ENCODE results near the gene ARID4B. TPM values are rescaled to one million over a fixed set of nuclear protein-coding genes. Genes with fewer than 3 reads are reported as not detected.

ARID4B gene
- total and polyA plus RNA-seq, 2 of the 13 experiments (the other 11 are each of a cell fraction or from before 2014, with no cell fraction given) = 9.7 to 24.6 TPM

DNA sequence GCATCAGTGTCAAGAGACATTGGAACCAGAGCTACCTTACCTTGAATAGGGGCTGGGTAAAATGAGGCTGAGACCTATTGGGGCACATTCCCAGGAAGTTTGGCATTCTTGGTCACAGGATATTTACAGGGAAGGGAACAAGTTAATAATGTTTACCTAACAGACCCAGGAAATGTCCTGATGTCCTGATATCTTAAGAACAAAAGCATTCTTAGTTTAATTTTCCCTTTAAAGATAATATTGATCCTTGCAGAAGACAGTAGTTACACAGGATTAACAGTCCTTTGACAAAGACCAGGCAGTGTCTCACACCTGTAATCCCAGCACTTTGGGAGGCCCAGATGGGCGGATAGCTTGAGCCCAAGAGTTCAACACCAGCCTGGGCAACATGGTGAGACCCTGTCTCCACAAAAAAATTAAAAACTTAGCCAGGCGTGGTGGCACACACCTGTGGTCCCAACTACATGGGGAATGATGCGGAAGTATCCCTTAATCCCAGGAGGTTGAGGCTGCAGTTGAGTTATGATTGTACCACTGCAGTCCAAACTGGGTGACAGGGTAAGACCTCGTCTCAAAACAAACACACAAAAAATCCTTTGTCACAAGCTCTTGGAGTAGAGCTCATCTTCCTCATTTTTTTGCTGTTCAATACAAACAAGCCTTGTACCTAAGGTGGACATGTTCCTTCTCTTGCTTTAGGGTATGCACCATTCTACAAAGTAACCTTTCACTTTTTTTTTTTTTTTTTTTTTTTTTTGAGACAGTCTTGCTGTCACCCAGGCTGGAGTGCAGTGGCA lies 198.0 kb downstream of the ARID4B start (continued):
- TF ChIP-seq, protein P1, sequence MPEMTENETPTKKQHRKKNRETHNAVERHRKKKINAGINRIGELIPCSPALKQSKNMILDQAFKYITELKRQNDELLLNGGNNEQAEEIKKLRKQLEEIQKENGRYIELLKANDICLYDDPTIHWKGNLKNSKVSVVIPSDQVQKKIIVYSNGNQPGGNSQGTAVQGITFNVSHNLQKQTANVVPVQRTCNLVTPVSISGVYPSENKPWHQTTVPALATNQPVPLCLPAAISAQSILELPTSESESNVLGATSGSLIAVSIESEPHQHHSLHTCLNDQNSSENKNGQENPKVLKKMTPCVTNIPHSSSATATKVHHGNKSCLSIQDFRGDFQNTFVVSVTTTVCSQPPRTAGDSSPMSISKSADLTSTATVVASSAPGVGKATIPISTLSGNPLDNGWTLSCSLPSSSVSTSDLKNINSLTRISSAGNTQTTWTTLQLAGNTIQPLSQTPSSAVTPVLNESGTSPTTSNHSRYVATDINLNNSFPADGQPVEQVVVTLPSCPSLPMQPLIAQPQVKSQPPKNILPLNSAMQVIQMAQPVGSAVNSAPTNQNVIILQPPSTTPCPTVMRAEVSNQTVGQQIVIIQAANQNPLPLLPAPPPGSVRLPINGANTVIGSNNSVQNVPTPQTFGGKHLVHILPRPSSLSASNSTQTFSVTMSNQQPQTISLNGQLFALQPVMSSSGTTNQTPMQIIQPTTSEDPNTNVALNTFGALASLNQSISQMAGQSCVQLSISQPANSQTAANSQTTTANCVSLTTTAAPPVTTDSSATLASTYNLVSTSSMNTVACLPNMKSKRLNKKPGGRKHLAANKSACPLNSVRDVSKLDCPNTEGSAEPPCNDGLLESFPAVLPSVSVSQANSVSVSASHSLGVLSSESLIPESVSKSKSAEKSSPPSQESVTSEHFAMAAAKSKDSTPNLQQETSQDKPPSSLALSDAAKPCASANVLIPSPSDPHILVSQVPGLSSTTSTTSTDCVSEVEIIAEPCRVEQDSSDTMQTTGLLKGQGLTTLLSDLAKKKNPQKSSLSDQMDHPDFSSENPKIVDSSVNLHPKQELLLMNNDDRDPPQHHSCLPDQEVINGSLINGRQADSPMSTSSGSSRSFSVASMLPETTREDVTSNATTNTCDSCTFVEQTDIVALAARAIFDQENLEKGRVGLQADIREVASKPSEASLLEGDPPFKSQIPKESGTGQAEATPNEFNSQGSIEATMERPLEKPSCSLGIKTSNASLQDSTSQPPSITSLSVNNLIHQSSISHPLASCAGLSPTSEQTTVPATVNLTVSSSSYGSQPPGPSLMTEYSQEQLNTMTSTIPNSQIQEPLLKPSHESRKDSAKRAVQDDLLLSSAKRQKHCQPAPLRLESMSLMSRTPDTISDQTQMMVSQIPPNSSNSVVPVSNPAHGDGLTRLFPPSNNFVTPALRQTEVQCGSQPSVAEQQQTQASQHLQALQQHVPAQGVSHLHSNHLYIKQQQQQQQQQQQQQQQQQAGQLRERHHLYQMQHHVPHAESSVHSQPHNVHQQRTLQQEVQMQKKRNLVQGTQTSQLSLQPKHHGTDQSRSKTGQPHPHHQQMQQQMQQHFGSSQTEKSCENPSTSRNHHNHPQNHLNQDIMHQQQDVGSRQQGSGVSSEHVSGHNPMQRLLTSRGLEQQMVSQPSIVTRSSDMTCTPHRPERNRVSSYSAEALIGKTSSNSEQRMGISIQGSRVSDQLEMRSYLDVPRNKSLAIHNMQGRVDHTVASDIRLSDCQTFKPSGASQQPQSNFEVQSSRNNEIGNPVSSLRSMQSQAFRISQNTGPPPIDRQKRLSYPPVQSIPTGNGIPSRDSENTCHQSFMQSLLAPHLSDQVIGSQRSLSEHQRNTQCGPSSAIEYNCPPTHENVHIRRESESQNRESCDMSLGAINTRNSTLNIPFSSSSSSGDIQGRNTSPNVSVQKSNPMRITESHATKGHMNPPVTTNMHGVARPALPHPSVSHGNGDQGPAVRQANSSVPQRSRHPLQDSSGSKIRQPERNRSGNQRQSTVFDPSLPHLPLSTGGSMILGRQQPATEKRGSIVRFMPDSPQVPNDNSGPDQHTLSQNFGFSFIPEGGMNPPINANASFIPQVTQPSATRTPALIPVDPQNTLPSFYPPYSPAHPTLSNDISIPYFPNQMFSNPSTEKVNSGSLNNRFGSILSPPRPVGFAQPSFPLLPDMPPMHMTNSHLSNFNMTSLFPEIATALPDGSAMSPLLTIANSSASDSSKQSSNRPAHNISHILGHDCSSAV (CRISPR knock-in tag; IDR thresholded peaks at IDR 0.05; ENCODE audit: borderline replicate concordance) = no peak
- TF ChIP-seq ZNF235 (CRISPR knock-in tag; IDR thresholded peaks at IDR 0.05; ENCODE audit: borderline replicate concordance) = no peak
- TF ChIP-seq HIVEP1 (CRISPR knock-in tag; IDR thresholded peaks at IDR 0.05) = no peak
- TF ChIP-seq JDP2 (CRISPR knock-in tag; IDR thresholded peaks at IDR 0.05; ENCODE audit: borderline replicate concordance) = no peak
- TF ChIP-seq MZF1 (CRISPR knock-in tag; IDR thresholded peaks at IDR 0.05; ENCODE audit: borderline replicate concordance) = no peak
- no peak for TF ChIP-seq GFI1 (CRISPR knock-in tag; IDR thresholded peaks at IDR 0.05; ENCODE audit: borderline replicate concordance)
- no peak for TF ChIP-seq ZBTB7B (CRISPR knock-in tag; IDR thresholded peaks at IDR 0.05)
- no peak for TF ChIP-seq LCORL (IDR thresholded peaks at IDR 0.05)
- TF ChIP-seq LCORL (CRISPR knock-in tag; IDR thresholded peaks at IDR 0.05) = no peak
- no peak for TF ChIP-seq FOXP1 (IDR thresholded peaks at IDR 0.05)
- peak; percentile 12; the same call in 1 of the 2 replicates for TF ChIP-seq FOXP1 (CRISPR knock-in tag; IDR thresholded peaks at IDR 0.05)
- peak; percentile 74 for TF ChIP-seq FOXA3 (CRISPR knock-in tag; IDR thresholded peaks at IDR 0.05)
- no peak; the same call in 1 of the 2 replicates for TF ChIP-seq ZBED4 (CRISPR knock-in tag; IDR thresholded peaks at IDR 0.05; ENCODE audit: borderline replicate concordance)
- no peak for TF ChIP-seq TEAD2 (CRISPR knock-in tag; IDR thresholded peaks at IDR 0.05)

All from HepG2 (cell line).